ENCODE measurements around the gene MROH9. TPM values are rescaled to one million over a fixed set of nuclear protein-coding genes. Genes with fewer than 3 reads are reported as not detected.

MROH9 gene
- total and polyA plus RNA-seq, 10 donors: not detected

DNA sequence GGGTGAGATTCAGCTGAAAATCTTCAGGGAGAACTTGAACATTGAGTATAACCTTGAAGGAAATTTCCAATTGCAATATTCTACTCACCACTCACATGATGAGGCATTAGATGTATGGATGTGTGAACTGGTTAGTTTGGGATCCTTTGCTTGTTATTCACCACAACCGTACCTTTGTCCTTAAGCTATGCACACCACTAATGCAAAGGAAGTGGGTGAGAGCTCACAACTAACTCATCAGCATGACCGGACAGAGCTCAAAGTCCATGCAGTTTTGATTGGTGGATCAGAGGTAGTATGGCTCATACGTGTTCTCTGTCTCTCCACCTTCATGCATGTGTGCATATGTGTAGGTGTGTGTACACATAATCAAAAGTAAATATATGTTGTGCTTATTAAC, 43.5 kb upstream of the MROH9 start:
- Histone ChIP-seq H3K4me3 (no peak overlapping the region), H3K36me3 (no peaks in the 10 kb centered on the region), H3K27ac (no peak overlapping the region), H3K4me1 (no peaks in the 10 kb centered on the region), H3K27me3 (replicated peaks in 1 of 7) (no peaks in the 10 kb centered on the region), H3K9me3 (no peaks in the 10 kb centered on the region)
- intact Hi-C loops (cut with DNase I; ENCODE audit: low total_unique reads): no loop called here
- no peak for DNase-seq
- 72 to 93% (median 90%) methylated on average over 3 of the region's 3 CpGs for WGBS, 5 donors
- TF ChIP-seq, protein P1, sequence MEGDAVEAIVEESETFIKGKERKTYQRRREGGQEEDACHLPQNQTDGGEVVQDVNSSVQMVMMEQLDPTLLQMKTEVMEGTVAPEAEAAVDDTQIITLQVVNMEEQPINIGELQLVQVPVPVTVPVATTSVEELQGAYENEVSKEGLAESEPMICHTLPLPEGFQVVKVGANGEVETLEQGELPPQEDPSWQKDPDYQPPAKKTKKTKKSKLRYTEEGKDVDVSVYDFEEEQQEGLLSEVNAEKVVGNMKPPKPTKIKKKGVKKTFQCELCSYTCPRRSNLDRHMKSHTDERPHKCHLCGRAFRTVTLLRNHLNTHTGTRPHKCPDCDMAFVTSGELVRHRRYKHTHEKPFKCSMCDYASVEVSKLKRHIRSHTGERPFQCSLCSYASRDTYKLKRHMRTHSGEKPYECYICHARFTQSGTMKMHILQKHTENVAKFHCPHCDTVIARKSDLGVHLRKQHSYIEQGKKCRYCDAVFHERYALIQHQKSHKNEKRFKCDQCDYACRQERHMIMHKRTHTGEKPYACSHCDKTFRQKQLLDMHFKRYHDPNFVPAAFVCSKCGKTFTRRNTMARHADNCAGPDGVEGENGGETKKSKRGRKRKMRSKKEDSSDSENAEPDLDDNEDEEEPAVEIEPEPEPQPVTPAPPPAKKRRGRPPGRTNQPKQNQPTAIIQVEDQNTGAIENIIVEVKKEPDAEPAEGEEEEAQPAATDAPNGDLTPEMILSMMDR (IDR thresholded peaks at IDR 0.05 in 8 of 11, conservative IDR thresholded peaks at IDR 0.05 in 3 of 11): no peak
- no peak for TF ChIP-seq POLR2A (IDR thresholded peaks at IDR 0.05)
- TF ChIP-seq POLR2AphosphoS5 (IDR thresholded peaks at IDR 0.05): no peak

DNA sequence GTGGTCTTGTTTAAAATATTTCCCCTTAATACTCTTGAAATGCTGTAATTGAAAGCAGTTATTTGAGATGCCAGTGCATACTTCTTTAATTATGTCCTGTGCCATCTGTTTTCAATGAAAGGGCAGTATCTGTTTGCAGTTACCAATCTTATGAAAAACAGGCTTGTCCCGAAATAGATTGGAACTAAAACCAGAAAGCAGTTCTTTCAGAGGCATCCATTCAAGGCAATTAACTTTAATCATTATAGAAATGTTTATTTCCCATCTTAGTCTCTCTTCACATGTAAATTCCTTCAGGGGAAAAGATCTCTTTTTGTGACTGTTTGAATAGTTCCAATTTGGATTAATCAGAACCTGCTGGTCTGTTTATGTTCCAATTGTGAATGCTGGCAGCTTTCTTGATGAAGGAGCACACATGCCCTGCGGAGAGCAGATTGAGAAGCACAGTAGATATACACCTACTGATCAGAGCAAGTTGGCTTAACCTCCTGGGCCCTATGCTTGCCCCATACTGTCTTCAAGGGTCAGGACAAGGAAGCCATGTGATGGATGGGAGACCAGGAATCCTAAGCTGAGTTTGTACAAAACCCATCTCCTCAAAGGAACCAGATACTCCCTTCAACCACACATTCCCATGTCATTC, 41.6 kb upstream of the MROH9 start:
- no peaks in the 10 kb centered on the region for H3K9me3 ChIP-seq
- H3K27me3 ChIP-seq (replicated peaks in 1 of 7): no peaks in the 10 kb centered on the region
- TF ChIP-seq, protein P1 (IDR thresholded peaks at IDR 0.05 in 8 of 11, conservative IDR thresholded peaks at IDR 0.05 in 3 of 11): no peak
- TF ChIP-seq POLR2AphosphoS5 (IDR thresholded peaks at IDR 0.05) (no peak), POLR2A (IDR thresholded peaks at IDR 0.05) (no peak)
- no peak overlapping the region for H3K4me3 ChIP-seq
- no peak overlapping the region for H3K27ac ChIP-seq
- no peaks in the 10 kb centered on the region for H3K4me1 ChIP-seq
- intact Hi-C loops (cut with DNase I; ENCODE audit: low total_unique reads): no loop called here
- WGBS, 5 donors: 64 to 84% (median 75%) methylated on average over 2 of the region's 2 CpGs
- no peak for DNase-seq
- H3K36me3 ChIP-seq: no peaks in the 10 kb centered on the region

DNA sequence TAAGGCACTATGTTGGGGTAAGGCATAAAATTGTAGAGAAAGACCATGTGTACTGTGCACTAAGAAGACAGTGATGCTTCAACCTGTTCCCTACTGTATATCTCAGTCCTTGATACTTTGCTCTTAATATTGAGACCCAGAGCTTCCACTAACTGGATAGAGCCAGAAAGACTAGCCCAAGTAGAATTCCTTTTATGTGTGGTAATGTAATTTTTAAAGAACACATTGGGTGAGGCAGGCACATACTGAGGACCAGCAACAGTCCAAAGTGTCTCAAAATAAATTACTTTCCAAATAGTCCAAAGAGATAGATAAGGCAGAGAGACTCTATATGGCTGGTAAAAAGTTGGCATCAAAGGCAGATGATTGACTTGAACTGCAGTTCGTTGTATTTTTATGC, 31.4 kb upstream of the MROH9 start:
- Histone ChIP-seq H3K4me3 (no peak overlapping the region), H3K36me3 (no peaks in the 10 kb centered on the region), H3K4me1 (no peaks in the 10 kb centered on the region), H3K9me3 (no peaks in the 10 kb centered on the region), H3K27ac (no peak overlapping the region), H3K27me3 (replicated peaks in 1 of 7) (no peaks in the 10 kb centered on the region)
- no peak for DNase-seq
- no peak for TF ChIP-seq POLR2AphosphoS5 (IDR thresholded peaks at IDR 0.05)
- TF ChIP-seq, protein P1 (IDR thresholded peaks at IDR 0.05 in 8 of 11, conservative IDR thresholded peaks at IDR 0.05 in 3 of 11): no peak
- no peak for TF ChIP-seq POLR2A (IDR thresholded peaks at IDR 0.05)
- intact Hi-C loops (cut with DNase I; ENCODE audit: low total_unique reads): no loop called here
- WGBS, 5 donors: 73 to 91% (median 82%) methylated on average over 1 of the region's 1 CpG

DNA sequence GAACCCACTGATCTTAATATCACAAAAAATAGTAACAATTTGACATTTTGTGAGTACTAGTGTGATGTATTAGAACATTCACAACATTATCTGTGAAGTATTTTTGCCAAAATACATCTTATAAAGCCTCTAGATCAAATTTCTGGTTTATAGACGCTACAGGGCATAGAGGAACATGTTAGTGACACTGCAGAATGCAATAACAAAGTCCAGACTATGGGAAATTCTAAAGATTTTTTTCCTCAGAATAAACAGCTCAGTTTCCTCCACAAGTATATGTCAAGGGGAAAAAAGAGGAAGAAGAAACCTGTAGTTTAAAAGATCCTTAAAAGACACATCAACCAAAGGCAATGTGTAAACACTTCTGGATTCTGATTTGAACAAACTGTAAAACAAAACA, 26.4 kb upstream of the MROH9 start:
- Histone ChIP-seq H3K4me1 (no peaks in the 10 kb centered on the region), H3K27me3 (replicated peaks in 1 of 7) (no peaks in the 10 kb centered on the region), H3K27ac (no peak overlapping the region), H3K36me3 (no peaks in the 10 kb centered on the region), H3K9me3 (no peaks in the 10 kb centered on the region), H3K4me3 (no peak overlapping the region)
- intact Hi-C loops (cut with DNase I; ENCODE audit: low total_unique reads): no loop called here
- WGBS, 5 donors: 26 to 53% (median 42%) methylated on average over 1 of the region's 1 CpG
- TF ChIP-seq, protein P1 (IDR thresholded peaks at IDR 0.05 in 8 of 11, conservative IDR thresholded peaks at IDR 0.05 in 3 of 11): no peak
- TF ChIP-seq POLR2A (IDR thresholded peaks at IDR 0.05) (no peak), POLR2AphosphoS5 (IDR thresholded peaks at IDR 0.05) (no peak)
- no peak for DNase-seq
